Measurements from ENCODE around the gene HID1. TPM values are rescaled to one million over a fixed set of nuclear protein-coding genes. Genes with fewer than 3 reads are reported as not detected.

The HID1 gene
- total RNA-seq, 4 donors from 2014 or later: 4.0 to 24.1 (median 6.1) TPM

- ATAC-seq (ENCODE audit: low FRiP score) (no peak), DNase-seq (ENCODE audit: low spot score) (no peak)
- no peak for TF ChIP-seq CTCF (IDR thresholded peaks at IDR 0.05)
Measured at GRCh38 chr17:74928786-74929185, 43.8 kb downstream of the HID1 start.

DNA sequence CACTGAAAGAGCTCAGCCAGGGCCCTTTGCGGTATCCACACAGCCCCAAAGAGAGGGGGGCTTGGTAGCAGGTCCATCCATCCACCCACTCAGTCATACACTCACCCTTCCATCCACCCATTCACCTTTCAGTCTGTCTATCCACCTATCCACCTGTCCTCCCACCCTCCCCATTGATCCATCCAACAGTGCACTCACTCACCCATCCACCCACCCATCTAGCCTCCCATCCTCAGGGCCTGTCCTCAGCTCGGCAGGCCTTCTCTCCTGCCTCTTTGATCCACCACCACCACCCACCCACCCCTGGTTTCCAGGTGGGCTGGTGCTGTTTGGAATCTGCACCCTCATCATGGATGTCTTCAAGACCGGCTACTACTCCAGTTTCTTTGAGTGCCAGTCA is 47.3 kb downstream of the HID1 start:
- no peak for DNase-seq (ENCODE audit: low spot score)
- no peak for TF ChIP-seq CTCF (IDR thresholded peaks at IDR 0.05)
- no peak for ATAC-seq (ENCODE audit: low FRiP score)

GRCh38 chr17:74924250-74924948 is 48.2 kb downstream of the HID1 start, which contains the start of gene OTOP2:
OTOP2 (plus strand) TSS chr17:74924273; CDS start chr17:74924633, 360 bp downstream.
- no peak for DNase-seq (ENCODE audit: low spot score)
- ATAC-seq (ENCODE audit: low FRiP score): no peak
- TF ChIP-seq CTCF (IDR thresholded peaks at IDR 0.05): no peak

- ATAC-seq (ENCODE audit: low FRiP score) (peak; percentile 45), DNase-seq (ENCODE audit: low spot score) (peak; percentile 67)
- no peak for TF ChIP-seq CTCF (IDR thresholded peaks at IDR 0.05)
Measured at GRCh38 chr17:74923538-74924249, 48.9 kb downstream of the HID1 start.

DNA sequence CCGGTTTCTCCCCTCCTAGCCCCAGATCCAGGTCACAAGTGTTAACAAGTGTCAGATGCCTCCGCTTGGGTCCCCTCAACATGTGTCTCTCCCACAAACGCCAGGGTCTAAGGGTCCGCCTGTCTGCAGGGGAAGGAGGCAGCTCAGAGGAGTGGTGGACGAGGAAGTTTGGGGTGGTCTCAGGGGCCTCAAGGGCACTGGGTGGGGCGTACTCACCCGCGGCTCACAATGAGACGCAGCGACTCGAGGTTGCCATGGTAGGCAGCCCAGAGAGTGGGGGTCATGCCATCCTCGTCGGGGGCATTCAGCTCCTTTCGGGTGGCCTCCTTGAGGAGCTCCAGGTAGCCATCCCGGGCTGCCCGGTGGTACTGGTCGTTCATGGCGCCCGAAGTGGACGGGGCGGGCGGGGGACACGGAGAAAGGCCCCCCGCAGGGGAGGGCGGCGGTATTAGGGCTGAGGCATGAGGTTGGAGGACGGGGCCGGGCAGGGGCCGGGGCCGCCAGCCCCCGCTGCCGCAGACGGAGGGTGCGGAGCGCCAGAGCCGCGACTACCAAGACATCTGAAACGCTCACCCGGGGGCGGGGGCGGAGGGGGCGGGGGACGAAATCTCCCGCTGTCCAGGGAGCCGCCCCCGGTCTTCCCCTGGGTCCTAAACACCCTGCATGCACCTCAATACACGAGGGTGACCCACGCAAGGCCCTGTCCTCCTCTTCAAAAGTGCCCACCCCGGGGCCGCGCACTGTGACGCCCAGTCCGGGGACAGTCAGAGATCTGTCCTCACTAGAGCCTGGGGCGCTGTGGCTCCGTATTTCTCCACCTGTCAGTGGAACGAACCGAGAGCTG is 49.6 kb downstream of the HID1 start, which contains the start of gene USH1G:
TSS of gene USH1G (minus strand) at position 562 of the 844 bp plus-strand sequence. CDS start at position 380, 182 bp downstream.
- ATAC-seq (ENCODE audit: low FRiP score): no peak
- no peak for DNase-seq (ENCODE audit: low spot score)
- TF ChIP-seq CTCF (IDR thresholded peaks at IDR 0.05): no peak

GRCh38 chr17:74922172-74922571 is 50.4 kb downstream of the HID1 start:
- no peak for TF ChIP-seq CTCF (IDR thresholded peaks at IDR 0.05)
- ATAC-seq (ENCODE audit: low FRiP score): no peak
- no peak for DNase-seq (ENCODE audit: low spot score)

Data from omental fat pad (tissue), 4 donors.